A673 (cell line): ENCODE measurements around the gene HEMK1.

ENCODE experiments used
- EZH2 ChIP-seq: fragments of 200-600 bp; sonication (generic); IDR thresholded peaks from 2 replicates; pipeline ENCODE4 v1.6.1; 2017; ENCODE audit warnings: borderline replicate concordance, low read depth, mild to moderate bottlenecking, mixed read lengths, antibody characterized with exemption, low read length; ENCODE audit not compliant: poor library complexity, severe bottlenecking
- TF ChIP-seq, protein P1 (sequence below): fragments of 300-800, 200-600 bp; sonication (generic); conservative IDR thresholded peaks from 2 replicates; pipeline ENCODE4 v1.5.1; 2017; ENCODE audit warnings: low read depth, mild to moderate bottlenecking, antibody characterized with exemption, low read length, moderate library complexity, mixed read lengths

DNA sequence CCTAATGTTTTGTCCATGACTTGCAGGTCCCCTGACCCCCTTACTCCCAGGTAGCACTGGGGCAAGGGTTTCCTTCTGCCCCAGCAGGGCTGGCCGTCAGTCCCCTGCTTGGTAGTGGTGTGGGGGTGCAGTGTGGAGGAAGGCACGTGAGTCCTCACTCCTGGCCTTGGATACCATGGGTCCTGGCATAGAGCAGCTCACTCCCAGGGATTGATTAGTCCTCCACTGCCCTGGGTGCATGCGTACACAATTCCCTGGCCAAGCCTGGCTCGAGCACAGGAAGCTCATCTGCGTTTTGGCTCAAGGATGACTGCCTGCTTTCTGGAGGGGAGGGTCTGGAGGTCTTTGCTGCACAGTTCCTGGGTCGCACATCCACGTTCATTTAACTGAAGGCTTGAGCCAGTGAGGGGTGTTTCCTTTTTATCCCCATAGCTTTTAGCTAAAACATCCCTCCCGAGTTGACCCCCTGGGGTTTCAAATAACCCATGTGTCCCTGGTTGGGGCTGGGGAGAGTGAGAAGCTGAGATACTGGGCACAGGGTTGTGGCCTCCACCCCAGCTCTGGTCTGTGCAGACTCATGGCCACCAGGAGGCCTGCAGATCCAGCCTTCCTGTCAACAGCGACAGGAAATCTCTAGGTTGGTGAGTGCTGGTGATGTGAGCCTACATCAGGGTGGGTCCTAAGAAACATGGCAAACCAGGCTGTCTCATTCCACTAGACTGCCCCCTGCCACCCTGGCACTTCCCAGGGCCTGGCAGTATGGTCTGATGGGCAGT, 11.5 kb downstream of the HEMK1 start:
- TF ChIP-seq, protein P1, sequence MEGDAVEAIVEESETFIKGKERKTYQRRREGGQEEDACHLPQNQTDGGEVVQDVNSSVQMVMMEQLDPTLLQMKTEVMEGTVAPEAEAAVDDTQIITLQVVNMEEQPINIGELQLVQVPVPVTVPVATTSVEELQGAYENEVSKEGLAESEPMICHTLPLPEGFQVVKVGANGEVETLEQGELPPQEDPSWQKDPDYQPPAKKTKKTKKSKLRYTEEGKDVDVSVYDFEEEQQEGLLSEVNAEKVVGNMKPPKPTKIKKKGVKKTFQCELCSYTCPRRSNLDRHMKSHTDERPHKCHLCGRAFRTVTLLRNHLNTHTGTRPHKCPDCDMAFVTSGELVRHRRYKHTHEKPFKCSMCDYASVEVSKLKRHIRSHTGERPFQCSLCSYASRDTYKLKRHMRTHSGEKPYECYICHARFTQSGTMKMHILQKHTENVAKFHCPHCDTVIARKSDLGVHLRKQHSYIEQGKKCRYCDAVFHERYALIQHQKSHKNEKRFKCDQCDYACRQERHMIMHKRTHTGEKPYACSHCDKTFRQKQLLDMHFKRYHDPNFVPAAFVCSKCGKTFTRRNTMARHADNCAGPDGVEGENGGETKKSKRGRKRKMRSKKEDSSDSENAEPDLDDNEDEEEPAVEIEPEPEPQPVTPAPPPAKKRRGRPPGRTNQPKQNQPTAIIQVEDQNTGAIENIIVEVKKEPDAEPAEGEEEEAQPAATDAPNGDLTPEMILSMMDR = no peak
- no peak for TF ChIP-seq EZH2
